Stimulated activated CD8-positive, alpha-beta memory T cell treated with anti-CD3 and anti-CD28 coated beads, Interleukin-12 subunit alpha, Interleukin-12 subunit beta, amount 100 ng/mL, for 1 hour (primary cell): ENCODE measurements around the gene UBE2R2.
"Not testable (repeated sequence)": the region's sequence is repeated elsewhere in the genome, so short reads cannot be mapped to it uniquely, and the experiment has no call there.

Experiments used
- DNase-seq: peaks from one replicate; pipeline ENCODE4 v3.0.0-alpha.2; 2020; ENCODE audit warnings: low read depth

The UBE2R2 gene

GRCh38 chr9:33927694-33928093, 110.7 kb downstream of the UBE2R2 start:
- DNase-seq = no peak

GRCh38 chr9:33931326-33931725, 114.4 kb downstream of the UBE2R2 start:
- no peak for DNase-seq

GRCh38 chr9:33932078-33932807, 115.3 kb downstream of the UBE2R2 start:
- no peak for DNase-seq

GRCh38 chr9:33934188-33934878, 117.4 kb downstream of the UBE2R2 start:
- no peak for DNase-seq

- no peak for DNase-seq
Measured at GRCh38 chr9:33939924-33940874, 123.2 kb downstream of the UBE2R2 start.

GRCh38 chr9:33942471-33943083, 125.6 kb downstream of the UBE2R2 start:
- no peak for DNase-seq

GRCh38 chr9:33943389-33943788, 126.4 kb downstream of the UBE2R2 start:
- no peak for DNase-seq

- DNase-seq = no peak
Measured at GRCh38 chr9:33946779-33947535, 130.0 kb downstream of the UBE2R2 start.

GRCh38 chr9:33950371-33950770, 133.4 kb downstream of the UBE2R2 start:
- no peak for DNase-seq

GRCh38 chr9:33952066-33952465, 135.1 kb downstream of the UBE2R2 start:
- DNase-seq = no peak

- no peak for DNase-seq
Measured at GRCh38 chr9:33956544-33956943, 139.6 kb downstream of the UBE2R2 start.

GRCh38 chr9:33959725-33960124, 142.8 kb downstream of the UBE2R2 start:
- no peak for DNase-seq

GRCh38 chr9:33962468-33962867, 145.5 kb downstream of the UBE2R2 start:
- not testable (repeated sequence) for DNase-seq

GRCh38 chr9:33964086-33964768, 147.3 kb downstream of the UBE2R2 start:
- DNase-seq = no peak
